Left hindlimb (tissue), 1 donor: Measurements from ENCODE around the gene PPP3CA.
"Not testable (repeated sequence)": the region's sequence is repeated elsewhere in the genome, so short reads cannot be mapped to it uniquely, and the experiment has no call there.

ENCODE experiments used
- DNase-seq: peaks from one replicate; pipeline ENCODE4 v3.0.0-alpha.2; 2018

Gene PPP3CA

DNA sequence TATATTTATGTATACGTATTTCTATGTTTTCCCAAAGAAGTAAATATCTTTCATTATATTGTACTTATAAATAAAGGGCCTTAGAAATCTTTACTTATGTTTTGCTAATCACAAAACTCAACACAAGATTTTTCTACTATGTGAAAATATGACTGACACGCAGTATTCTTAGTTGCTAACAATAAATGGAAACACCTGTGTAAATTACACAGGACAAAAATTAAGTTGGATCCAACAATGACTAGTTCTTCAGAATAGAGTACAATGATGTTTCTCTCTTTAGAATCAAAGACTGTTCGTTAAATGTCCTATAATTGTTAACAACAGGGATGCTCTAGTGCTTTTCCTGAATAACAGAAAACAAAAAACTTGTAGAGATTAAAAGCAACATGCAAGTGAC is 96.1 kb downstream of the PPP3CA start:
- no peak for DNase-seq

DNA sequence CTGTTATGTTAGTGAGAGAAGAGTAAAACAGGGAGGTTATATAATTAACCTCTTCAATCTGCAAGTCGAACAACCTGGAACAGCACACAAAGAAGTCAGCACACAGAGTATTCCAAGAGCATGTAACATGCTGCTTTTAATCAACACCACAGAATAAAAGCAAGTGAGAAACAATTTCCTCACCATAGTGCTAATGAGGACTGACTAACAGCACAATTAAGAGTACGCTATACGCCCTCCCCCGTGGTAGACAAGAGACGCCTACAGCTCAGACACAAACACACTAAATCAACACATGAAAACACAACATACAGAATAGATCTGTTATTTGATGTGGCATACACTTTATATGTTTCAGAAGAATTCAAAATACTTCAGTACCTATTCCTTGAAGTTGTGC is 103.0 kb downstream of the PPP3CA start:
- no peak for DNase-seq

DNA sequence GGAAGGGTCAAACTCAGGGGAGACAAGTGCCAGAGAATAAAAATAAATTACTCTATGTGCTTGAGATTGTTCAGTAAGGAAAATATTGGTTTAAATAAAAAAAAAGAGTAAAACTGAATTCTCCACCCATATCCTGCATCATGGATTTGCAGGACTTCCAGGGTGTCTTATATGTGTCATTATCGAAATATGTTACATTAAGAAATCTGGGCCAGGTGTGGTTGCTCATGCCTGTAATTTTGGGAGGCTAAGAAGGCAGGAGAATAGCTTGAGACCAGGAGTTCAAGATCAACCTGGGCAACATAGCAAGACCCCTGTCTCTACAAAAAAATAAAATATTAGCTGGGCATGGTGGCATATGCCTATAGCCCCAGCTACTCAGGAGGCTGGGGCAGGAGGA is 104.9 kb downstream of the PPP3CA start:
- DNase-seq: no peak

DNA sequence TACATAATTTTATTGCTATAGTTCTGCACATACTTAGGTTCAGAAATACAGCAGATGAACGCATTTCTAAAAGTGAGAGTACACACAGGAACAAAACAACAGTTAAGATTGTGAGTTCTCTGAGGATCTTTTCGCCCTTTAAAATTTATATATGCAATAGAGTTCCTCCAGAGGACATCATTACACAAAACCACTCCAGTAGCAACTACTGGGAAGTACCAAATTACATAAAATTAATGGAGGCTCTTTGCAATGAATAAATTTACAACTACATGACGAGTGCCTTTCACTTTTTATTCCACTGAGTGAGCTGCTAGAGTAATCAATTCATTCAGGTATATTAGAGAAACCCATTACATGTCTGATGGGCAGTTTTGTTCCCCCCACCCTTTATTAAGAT is 107.2 kb downstream of the PPP3CA start:
- no peak for DNase-seq

DNA sequence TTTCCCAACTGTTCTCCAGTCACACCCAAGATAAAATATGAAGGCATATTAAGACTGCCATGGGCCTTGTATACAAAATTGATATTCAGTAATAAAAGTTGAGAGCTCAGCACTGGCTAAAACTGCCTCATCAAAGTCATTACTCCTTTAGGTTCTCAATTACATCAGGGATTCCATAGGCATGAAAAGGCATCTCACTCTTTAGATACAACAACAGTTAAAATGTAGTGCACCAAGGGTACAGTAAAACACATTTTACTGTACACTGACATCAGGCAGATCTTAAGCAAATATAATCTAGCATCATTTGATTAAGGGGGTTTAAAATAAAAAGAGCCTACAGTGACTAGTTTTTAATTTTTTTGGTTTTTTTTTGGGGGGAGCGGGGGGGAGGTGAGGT is 107.7 kb downstream of the PPP3CA start:
- DNase-seq: no peak

DNA sequence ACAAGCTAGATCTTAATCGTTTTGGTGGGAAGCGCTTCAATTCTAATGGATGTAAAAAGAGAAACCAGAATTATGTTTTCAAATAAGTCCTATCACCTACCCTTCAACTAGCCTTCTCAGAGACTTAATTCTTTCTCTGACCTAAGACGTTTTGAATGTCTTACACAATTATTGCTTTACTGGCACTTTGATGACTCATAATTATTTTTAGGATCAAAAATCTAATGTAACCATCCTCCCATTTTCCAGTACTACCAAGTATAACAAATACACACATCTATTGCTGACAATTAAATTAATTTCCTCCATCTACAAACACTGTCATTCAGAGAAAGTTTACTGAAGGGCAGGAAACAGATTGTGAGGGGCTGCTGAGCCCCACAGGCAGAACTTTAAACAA is 108.6 kb downstream of the PPP3CA start:
- DNase-seq: no peak

DNA sequence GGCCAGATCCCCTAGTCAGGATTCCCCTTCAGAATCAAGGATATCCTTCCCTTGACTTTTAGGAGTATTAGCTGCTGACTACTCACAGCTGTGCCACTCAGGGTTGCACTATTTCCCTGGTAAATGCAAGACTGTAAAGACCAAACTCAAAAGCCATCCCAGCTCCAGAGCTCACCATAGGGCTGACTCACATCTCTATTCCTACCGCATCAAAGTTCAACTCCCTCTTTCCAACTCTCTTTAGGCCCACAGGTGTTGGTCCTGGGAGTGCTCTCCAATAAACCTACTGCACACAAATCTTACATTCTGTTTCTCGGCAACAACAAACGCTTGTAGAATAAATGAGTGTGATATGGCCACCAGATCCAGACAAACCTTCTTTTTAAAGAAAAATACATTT is 109.6 kb downstream of the PPP3CA start:
- DNase-seq: no peak

DNA sequence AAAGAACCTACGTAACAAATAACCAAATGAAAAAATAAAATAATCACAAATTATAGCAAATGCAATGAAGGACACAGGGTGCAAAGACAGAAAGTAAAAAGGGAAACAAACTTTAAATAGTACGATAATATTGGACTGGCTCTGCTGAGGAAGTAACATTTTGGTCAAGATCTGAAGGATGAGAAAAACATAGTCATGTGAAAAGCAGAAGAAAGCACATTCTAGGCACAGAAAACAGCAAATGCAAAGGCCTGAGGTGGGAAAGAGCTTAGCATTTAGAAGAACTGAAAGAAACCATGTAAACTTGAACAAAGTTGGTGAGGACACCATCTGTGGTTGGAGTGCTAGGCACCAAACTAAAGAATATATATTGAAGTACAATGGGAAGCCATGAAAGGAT is 111.2 kb downstream of the PPP3CA start:
- DNase-seq: no peak

DNA sequence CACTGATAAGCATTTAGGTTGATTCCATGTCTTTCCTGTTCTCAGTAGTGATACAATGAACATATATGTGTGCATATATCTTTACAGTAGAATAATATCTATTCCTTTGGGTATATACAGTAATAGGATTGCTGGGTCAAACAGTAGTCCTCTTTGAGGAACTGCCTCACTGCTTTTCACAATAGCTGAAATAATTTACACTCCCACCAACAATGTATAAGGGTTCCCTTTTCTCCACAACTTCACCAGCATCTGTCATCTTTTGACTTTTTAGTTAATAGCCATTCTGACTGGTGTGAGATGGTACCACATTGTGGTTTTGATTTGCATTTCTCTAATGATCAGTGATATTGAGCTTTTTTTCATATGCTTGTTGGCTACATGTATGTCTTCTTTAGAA is 113.2 kb downstream of the PPP3CA start:
- not testable (repeated sequence) for DNase-seq

DNA sequence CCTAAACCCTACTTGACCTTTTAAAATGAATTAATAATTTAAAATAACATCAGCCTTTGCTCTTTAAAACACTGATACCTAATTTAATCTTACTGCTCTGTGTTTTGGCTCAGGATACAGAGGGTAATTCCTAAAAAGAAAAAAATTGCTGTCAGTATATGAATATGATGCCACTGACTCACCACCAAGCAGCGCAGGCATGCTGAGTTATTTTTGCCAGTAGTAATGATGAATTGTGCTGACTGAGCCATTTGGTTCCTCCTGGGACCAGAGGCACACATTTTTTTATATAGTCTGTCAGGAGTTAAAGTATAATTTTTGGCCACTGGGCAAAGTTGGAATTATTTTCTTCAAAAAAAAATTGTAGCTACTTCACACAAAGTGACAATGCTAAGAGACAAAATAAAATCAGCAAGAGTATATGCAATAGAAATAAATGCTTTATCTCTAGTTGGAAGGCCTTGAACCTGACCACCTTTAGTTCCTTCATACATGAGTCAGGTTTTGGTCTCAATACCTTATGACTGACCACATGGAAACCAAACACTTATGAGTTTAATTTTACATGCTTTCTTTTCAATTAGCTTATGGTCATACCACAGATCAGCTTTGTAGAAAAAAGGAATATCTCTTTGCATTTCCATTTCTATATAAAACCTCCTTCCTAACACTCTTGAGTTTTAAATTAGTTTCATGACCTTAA is 115.1 kb downstream of the PPP3CA start:
- DNase-seq: no peak

DNA sequence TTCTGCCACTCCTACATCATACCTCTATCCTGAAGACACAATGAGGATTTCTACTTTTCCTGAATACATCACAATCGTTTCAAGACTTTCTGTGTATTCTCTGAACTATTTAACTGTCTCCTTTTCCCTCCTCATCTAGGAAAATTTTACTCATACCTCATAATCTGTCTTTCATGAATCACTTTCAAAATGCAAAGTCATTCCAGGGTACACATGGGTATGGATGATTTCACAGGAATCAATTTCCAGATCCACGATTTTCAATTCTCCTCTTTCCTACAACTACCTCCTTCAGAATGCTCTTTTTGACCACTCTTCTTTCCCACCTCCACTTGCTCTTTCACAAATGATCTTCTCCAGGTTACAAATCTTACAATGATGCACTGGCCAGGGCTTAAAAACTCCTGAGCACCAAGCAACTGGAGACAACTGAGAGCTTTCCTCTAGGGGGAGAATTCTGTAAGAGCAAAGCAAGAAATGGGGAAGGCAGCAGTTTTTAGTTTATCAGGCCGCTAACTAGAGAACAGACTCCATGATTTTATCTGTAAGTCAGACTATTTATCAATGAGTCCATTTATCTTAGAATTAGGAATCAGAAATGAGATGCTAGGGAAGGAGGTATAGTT is 116.4 kb downstream of the PPP3CA start:
- DNase-seq: no peak

DNA sequence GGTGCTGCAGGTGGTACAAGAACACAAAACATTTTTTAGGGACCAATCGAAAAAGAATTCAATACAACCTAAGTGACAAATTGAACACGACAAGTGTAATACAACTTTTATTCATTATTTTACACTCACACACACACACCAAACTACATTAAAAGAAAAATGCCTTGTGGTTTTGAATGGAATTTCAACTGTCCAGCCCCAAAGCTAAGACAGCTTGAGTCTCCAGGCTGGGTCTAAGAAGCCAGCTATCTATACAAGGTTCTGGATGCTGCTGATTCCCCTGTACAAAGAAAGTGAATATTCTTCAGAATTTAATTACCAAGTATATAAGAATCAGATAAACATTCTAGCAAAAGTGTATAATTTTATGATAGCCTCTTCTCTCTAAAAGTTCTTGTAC is 118.2 kb downstream of the PPP3CA start:
- no peak for DNase-seq

DNA sequence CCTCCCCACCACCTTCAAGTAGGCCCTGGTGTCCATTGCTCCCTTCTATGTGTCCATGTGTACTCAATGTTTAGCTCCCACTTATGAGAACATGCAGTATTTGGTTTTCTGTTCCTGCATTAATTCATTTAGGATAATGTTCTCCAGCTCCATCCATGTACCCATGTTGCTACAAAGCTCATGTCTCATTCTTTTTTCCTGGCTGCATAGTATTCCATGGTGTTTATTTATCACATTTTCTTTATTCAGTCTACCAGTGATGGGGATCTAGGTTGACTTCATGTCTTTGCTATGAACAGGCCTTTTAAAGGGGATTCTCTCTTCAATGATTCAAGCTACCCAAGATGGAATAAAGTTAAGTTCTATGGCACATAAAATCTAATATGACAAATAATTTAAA is 119.6 kb downstream of the PPP3CA start:
- no peak for DNase-seq

DNA sequence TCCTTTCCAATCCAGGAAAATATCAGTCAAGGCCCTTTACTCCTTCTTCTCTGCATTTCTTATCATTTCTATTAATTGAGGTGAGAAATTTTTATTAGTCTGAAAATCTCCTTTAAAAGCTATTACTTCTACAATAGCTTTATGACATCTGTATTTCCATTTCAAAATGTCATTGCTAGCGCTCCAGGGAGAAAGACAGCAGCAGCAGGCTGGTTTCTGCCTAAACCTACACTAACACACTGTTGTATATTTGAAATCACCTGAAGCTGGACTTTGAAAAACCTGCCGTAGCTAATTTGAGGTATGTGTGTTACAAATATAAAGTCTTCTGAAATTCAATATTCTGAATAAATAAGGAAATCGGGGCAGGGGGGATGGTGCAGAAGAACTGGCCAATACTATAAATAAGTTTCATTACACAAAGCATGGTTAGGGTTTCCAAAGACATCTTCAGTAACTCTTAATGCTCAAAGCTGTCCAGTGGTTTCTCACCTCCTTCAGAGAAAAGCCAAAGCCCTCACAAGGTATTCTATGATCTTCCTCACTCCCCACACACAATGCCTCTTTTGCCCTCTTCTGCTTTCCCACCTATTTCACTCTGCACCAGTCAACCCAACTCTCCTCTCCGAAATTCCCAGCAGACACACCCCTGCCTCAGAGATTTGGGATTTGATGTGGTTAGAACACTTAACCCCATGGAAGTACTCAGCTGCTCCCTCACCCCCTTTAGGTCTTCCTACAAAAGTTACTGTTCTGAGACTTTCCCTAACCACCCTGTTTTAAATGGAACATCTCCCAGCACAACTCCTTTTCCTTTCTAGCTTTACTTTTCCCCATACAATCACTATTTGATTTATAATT is 122.7 kb downstream of the PPP3CA start:
- DNase-seq: no peak

DNA sequence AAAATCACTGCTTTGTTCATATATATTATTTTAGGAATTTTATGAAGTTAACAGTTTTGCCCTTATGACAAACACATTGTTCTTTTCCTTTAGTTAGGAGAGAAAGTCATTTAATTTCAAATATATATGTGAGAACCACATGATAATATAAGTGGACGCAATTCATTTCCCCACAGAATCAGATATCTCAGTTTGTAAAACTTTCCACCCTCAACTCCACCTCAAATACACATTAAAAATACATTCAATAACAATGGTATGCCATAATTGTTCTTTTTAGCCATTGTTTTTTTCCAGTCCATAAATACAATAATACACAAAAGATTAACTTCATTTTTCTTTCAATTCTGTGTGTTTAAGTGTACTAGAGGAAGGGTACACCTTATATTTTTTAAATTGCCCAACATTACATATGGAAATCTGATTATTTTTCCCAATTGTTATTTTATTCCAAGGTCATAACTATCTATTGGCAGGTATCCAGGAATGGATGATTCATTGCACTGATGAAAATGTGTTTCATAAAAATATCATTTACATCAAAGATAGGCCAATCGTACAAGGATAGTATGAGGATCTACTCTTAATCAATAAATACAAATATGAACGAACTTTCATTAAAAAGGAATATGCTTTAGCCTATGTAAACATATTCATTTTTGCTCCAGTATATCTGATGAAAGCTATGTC is 125.0 kb downstream of the PPP3CA start:
- no peak for DNase-seq

DNA sequence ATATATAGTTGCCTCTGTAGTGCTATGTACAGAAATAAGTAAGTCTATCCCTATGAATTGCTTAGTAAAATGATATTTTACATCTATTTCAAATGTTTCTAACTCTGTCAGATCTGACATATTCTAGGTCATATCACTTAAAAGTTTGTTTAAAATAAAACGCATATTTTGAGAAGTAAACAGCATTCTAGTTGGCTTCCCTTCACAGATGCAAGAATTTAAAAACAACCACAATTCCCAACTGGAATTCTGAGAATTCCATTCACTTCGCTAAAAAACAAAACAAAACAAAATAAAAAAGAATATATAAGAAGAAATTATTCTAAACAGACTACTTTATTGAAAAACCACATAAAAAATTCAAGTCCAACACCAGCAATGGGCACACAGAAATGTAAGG is 126.0 kb downstream of the PPP3CA start:
- DNase-seq: no peak

DNA sequence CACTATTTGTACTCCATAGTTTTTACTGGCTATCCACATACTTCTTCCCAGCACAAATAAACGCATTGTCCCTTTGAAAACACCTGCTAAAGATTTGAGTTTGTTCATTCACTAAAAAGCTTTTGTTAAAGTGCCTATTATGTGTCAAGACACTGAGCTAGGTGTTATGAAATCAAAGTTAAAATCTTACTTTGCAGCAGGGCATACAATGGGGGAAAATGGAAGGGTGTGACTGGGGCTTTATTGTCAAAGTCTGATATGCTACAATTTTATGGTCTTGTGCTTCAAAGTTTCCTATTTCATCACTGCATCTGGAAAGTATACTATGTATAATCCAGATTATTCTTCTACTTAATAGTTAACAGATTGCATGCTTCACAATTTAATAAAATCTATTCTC is 128.4 kb downstream of the PPP3CA start:
- no peak for DNase-seq

DNA sequence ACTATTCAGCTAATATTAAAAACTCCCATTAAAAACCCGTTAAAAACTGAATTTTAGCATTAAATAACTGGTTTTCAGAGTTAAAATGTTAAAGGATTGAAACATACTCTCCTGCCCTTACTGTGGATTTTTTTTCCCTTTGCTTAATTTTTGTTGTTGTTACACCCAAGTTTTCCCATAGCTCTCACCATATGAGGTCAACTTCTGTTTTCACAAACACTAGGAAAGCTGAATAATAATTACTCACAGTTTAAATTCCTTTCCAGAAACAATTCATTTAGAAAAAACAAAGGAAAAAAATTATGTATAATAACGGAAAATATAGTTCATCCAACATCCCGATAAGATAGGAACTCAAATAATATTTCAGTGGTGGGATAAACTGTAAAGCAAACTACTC is 129.0 kb downstream of the PPP3CA start:
- DNase-seq: no peak

DNA sequence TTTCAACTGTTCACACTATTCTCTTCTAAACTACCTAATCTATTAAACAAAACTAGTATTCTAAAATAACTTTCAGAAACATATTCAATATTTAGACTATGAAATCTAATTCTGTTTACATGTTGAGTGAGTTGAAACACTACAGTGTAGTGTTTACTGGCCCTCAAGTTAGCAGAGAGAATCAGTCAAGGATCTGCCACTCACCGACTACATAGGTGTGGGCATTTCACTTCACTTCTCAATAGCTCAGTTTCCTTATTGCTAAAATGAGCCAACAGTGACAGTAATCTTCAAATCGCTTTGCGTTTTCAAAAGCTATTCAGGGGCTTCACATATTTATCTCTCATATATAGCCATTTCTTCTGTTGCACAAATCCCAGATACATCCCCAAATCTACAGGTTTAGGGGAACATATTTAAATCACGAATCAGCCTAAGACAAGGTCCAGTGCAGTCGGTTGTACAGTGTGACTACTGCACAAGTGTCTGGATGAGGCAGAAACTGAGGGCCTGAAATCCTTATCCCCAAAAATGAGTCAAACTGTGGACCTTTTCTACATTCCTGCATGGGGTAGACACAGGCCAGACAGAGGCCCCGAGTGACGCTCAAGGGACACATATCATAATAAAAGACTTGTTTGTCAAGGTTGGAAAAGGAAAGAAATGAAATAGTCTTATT is 129.8 kb downstream of the PPP3CA start:
- DNase-seq: no peak

DNA sequence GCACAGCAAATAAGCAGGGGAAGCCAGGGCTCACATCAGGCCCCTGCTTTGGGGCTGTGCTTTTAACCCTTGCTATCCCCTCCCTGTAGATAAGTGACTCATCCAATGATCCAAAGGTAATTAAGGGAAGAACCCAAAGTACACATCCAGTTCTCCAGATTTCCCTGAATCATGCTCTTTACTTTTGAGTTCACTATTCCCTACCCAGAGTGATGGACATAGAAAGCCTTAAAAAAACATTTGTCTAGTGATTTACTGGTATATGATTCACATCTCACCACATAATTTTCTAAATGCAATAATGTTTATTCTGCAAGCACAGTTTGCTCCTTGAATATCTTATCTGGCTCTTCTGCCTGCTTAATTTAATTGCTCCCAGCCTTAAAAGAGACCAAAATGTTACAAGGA is 136.2 kb downstream of the PPP3CA start:
- DNase-seq: no peak

DNA sequence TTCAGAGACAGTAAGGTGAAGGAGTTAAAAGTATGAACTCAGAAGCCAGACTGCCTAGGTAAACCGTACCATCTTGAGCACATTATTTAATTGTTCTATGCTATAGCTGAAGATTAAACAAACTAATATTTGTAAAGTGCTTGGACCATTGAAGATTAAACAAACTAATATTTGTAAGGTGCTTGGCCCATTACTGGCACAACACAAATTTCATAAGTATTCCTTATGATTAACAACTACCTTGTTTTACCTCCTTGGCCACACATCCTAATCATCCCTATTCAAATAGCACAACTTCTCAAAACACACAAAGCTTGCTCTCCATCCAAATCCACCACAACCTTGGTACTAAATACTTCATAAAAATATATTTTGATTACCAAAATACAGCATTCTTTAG is 137.0 kb downstream of the PPP3CA start:
- DNase-seq: no peak

DNA sequence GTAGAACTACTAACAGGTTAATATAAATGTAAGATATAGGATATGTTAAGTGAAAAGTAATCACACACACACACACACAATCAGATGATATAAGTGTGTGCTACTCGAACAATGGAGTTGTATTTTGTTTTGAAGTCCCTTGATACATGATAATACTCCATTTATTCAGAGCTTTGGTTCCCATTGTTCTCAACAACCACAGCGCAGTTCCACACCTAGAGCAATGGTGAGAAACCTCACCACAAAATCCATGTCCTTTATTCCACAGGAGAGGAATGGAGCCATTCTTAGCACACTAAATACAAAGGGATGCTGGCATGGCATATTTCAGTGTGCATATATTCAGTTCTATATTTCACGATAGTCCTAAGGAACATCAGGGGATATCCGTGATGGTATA is 139.2 kb downstream of the PPP3CA start:
- DNase-seq: no peak

DNA sequence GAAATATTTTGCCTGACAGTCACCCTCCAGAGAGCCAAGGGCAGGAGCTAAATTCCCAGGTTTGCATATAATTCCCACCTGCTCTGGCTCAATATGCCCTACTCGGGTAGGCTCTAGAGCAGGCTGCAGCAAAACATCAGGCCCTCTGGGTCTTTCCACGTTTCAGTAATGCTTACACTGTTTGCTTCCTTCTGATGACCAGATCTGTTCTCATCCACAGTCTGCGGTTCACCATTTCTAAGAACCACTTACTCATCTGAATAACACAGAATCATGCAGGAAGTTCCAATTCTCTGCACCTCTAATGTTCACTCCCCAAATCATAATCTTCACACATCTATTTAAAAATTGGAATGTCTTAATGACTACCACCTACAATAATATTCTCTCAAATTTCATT is 141.4 kb downstream of the PPP3CA start:
- no peak for DNase-seq
